ENCODE data around the gene TOMM40.
"Not testable (repeated sequence)": the region's sequence is repeated elsewhere in the genome, so short reads cannot be mapped to it uniquely, and the experiment has no call there.

TOMM40 gene

GRCh38 chr19:44891016-44891882 is at the start of gene TOMM40:
TSS of gene TOMM40 (plus strand) at chr19:44891254. CDS start at chr19:44891416, 162 bp downstream.
- DNase-seq (ENCODE audit: low read depth), result peak; percentile 99

DNA sequence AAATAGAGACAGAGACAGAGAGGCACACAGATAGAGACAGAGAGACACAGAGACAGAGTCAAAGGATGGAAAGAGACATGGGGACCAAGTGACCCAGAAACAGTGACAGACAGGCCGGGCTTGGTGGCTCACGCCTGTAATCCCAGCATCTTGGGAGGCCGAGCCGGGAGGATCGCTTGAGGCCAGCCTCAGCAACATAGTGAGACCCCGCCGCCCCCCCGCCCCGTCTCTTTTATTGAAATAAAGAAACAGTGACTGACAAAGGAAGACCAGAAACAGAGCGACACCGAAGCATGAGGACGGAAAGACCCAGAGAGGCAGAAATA is 45.8 kb upstream of the TOMM40 start:
- no peak for DNase-seq (ENCODE audit: low read depth)

DNA sequence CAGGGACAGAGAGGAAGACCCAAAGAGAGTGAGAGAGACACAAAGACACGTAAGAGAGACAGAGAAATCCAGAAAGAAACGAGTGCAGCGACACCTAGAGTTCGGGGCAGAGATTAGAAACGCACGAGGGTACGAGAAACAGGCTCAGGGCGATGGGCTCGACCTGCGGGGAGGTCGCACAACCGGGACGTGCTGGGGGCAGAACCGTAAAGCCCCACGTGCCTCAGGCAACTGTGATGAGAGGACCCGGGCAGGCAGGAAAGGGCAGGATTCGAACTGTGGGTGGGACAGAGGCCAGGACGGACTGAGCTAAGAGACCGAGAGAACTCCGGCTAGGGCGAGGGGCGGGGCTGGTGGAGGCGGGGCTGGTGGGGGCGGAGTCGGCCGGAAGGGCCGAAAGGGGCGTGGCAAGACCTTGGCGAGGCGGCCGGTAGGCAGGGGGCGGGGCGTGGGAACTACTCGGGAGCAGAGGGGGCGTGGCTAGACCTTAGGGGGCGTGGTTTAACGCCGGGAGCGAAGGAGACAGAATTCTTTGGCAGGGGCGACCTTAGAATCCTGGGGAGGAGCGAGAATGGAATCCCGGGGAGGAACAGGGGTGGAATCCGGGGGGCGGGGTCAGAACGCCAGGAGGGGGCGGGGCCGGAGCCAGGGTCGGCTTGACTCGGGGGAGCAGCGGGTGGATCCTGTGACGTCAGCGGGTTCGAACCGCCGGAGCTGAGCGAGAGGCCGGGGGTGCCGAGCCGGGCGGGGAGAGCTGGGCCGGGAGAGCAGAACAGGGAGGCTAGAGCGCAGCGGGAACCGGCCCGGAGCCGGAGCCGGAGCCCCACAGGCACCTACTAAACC is 45.2 kb upstream of the TOMM40 start, which contains the start of gene NECTIN2:
NECTIN2 (plus strand) TSS at position 686 of the 843 bp plus-strand sequence. CDS start 229 bp downstream, outside the sequence.
- DNase-seq (ENCODE audit: low read depth), result peak; percentile 97

GRCh38 chr19:44846455-44847143 is 44.5 kb upstream of the TOMM40 start:
- peak; percentile 26 for DNase-seq (ENCODE audit: low read depth)

DNA sequence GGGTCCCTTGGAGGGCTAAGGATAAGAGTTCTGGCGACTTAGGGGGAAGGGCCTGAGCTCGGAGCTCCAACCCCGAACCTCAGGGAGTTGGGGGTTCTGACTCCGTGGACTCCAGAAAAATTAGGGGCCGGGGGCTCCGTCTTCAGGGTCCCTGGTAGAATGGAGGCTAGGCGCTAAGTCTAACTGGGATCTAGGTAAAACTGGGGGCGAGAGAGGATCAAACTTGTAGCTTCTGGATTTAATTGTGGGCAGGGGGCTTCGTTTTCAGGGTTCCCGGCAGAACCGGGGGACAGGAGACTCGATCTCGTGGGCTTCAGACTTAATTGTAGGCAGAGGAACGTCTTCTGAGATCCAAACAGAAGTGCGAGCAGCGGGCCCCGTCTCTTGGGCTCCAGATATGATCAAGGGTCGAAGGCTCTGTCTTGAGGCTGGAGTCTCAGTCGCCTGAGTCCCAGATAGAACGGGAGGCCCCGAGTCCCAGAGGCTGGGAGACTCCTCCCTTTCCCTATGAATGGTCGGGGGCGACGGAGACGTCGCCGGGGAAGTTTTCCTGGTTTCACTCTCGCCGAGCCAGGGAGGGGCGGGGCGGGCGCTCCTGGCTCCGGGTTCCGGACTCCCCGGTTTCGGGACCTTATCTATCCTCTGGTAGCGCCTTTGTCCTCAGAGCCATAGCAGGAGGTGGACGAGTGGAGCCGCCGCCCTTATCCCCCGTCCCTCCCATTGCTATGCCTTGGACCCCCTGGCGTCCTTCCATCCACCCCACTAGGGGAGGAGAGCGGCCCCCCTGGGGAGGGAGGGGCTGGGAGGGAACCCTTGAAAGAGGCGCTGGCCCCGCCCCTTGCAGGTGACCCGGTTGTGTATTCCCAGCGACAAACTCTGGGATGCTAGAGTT is 43.7 kb upstream of the TOMM40 start:
- DNase-seq (ENCODE audit: low read depth), result peak; percentile 65

- DNase-seq (ENCODE audit: low read depth), result peak; percentile 82
Measured at GRCh38 chr19:44848036-44848811, 42.8 kb upstream of the TOMM40 start.

DNA sequence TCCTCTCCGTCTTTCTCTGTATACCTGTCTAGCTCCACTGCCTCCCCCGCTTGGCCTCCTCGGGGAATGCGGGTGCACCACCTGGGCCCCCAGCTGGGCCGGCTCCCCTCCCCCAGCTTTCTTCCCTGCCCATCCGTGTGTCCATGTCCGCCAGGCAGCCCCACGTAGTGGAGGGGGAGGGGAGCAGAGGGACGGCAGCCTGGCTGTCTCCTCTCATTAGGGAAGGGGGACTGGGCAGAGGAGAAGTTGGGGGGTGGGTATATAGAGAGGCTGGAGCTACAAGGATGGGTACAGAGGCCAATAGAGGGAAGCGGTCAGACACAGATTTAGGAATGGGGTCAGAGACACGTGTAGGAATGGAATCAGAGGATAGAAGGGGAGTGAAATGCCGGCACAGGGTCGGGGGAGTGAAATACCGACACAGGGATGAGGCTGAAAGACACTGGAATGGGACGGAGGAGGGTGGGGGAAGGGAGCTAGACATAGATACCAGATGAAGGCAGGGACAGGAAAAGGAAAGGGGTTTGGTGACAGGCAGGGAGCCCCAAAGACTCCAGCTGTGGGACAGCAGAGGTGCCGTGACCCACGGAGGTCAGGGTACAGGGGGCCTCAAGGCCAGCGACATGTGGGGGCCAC is 42.1 kb upstream of the TOMM40 start:
- DNase-seq (ENCODE audit: low read depth), result peak; percentile 9

- no peak for DNase-seq (ENCODE audit: low read depth)
Measured at GRCh38 chr19:44850641-44851109, 40.4 kb upstream of the TOMM40 start.

DNA sequence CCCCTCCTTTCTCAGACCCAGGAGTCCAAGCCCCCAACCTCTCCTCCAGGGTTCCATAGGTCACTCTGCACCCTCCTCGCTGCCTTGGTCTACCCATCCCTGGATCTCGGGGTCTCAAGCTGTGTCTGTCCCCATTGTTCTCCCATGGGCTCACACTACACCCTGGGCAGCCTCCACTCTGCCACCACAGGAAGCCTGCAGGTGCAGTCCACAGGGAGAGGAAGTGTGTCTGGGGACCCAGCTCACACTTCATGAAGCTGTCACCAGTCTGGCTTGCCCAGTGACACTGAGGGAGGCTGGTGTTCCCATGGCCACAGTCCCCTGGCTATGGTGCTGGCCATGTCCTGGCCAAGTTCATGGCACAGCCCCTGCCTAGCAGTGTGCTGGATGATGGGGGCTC is 39.6 kb upstream of the TOMM40 start:
- no peak for DNase-seq (ENCODE audit: low read depth)

- DNase-seq (ENCODE audit: low read depth), result no peak
Measured at GRCh38 chr19:44855606-44856005, 35.4 kb upstream of the TOMM40 start.

DNA sequence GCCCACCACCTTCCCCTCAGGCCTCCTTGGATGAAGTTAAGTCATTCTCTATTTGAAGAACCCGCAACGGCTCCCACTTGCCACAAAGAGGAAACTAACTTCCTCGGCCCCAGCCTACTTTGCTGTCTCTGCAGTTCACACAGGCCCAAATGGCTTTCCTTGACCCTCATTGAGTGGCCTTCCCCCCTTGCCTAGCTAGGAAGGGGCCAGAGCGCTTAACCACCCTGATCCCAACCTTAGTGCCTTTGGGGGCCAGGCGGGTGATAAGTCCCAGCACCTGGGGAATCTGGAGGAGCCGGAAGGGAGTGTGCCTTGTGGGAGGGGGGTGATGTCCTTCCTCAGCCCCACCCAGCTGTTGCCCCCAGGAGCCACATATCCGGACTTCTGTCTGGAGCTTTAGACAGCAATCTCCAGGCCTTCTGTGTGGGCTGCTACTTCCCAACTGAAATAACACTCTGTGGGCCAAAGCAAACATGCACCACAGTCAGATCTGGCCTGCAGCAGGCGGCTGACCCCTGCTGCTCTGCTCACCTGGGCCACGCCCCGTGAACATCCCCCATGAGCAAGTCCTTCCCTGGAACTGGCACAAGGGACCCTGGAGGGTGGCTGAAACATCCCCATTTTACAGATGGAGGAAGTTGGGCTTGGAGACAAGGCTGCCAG is 34.5 kb upstream of the TOMM40 start:
- peak; percentile 47 for DNase-seq (ENCODE audit: low read depth)

DNA sequence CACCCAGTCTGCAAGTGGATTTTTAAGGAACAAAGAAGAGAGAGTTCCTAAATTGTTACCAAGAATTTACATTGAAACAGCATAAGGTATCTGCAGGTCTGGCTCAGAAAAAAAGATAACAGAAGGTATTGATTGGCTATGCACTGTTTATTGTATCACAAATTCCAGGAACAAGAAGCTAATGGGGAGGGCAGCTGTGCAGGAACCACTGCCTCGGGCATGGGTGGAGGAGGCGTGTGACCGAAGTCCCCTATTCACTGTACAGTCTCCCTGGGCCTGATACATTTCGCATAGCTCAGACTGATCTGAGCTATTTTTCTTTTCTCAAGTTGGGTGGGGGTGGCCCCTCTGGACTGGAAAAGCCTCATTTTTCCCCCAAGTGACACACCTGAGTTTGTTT is 33.2 kb upstream of the TOMM40 start:
- no peak for DNase-seq (ENCODE audit: low read depth)

DNA sequence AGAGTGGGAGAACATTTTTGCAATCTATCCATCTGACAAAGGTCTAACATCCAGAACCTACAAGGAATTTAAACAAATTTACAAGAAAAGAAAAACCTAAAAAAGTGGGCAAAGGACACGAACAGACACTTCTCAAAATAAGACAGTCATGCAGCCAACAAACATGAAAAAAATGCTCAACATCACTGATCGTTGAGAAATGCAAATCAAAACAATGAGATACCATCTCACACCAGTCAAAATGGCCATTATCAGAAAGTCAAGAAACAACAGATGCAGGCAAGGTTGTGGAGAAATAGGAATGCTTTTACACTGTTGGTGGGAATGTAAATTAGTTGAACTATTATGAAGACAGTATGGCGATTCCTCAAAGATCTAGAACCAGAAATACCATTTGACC is 29.5 kb upstream of the TOMM40 start:
- DNase-seq (ENCODE audit: low read depth), result not testable (repeated sequence)

DNA sequence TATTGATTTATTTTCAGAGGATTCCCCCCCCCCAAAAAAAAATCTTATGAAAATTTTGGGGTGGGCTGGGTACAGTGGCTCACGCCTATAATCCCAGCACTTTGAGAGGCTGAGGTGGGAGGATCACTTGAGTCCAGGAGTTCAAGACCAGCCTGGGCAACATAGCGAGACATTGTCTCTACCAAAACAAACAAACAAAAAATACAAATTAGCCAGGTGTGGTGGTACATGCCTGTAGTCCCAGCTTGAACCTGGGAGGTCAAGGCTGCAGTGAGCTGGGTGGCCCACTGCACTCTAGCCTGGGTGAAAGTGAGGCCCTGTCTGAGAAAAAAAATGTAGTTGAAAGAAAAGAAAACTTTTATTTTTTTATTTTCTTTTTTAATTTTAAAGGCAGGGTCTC is 27.1 kb upstream of the TOMM40 start:
- no peak for DNase-seq (ENCODE audit: low read depth)

GRCh38 chr19:44865196-44865767 is 25.8 kb upstream of the TOMM40 start:
- DNase-seq (ENCODE audit: low read depth), result no peak

- DNase-seq (ENCODE audit: low read depth), result no peak
Measured at GRCh38 chr19:44866664-44867063, 24.4 kb upstream of the TOMM40 start.

- DNase-seq (ENCODE audit: low read depth), result no peak
Measured at GRCh38 chr19:44867578-44867977, 23.5 kb upstream of the TOMM40 start.

- DNase-seq (ENCODE audit: low read depth), result peak; percentile 89
Measured at GRCh38 chr19:44869733-44870470, 21.2 kb upstream of the TOMM40 start.
